Colon (tissue), 2 donors: ENCODE data around the gene CCDC73.
"Not testable (repeated sequence)": the region's sequence is repeated elsewhere in the genome, so short reads cannot be mapped to it uniquely, and the experiment has no call there.

Source experiments
- FAIRE-seq: peaks from 2 replicates; lab custom pipeline; 2012; peaks lifted over from hg19 to GRCh38; lab: Jason Lieb, UNC
- donor health status: control.
- donor health status: control.

Gene CCDC73

GRCh38 chr11:32794439-32794838 is at the start of gene CCDC73:
TSS of gene CCDC73 (minus strand) at chr11:32794662. CDS start at chr11:32760243, 34,419 bp downstream.
- no peak for FAIRE-seq

DNA sequence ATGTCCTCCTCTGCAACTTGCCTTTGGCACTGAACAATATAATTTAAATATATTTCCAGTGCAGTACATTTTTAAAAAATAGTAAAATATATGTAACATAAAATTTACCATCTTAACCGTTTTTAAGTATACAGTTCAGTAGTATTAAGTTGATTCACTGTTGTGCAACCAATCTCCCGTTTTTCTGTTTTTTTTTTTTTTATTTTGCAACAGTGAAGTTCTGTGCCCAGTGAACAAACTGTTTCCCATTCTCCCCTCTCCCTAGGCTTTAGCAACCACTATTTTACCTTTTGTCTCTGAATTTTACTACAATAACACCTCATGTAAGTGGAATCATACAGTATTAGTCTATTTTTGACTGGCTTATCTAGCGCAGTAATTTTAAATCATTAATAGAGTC is 49.1 kb upstream of the CCDC73 start:
- FAIRE-seq, result no peak

DNA sequence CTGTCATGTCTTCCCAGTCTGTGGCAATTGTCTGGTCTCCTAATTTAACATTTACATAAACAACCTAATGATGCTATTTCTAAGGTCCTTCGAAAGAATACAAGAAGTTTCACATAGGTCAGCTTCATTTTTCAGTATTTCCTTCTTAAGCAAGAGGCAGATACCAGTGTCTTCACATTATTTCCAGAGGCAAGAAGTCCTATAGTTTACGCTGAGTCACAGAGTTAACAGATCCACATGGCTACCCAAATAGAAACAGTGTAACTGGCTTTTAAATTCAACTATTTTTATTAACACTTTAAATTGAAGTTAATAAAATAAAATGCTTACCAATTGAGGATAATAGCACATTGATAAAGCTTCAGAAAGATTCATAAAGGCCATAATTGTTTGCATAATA is 46.1 kb upstream of the CCDC73 start:
- no peak for FAIRE-seq

DNA sequence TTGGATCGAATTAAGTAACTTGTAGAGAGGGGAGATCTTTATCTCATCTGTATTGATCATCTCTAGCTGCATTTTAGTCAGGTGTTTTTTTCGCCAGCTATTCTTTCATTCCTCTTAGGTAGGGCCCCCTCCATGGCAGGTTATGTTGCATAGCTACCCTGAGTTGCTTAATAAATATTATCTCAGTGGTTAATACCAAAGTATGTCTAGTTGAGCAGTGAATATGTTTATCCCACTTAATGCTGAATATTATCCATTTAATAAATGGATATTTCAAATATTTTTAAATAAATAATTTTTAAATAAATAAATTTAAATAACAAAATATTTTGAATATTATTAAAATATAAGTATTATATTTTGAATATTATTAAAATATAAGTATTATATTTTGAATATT is 44.8 kb upstream of the CCDC73 start:
- no peak for FAIRE-seq

DNA sequence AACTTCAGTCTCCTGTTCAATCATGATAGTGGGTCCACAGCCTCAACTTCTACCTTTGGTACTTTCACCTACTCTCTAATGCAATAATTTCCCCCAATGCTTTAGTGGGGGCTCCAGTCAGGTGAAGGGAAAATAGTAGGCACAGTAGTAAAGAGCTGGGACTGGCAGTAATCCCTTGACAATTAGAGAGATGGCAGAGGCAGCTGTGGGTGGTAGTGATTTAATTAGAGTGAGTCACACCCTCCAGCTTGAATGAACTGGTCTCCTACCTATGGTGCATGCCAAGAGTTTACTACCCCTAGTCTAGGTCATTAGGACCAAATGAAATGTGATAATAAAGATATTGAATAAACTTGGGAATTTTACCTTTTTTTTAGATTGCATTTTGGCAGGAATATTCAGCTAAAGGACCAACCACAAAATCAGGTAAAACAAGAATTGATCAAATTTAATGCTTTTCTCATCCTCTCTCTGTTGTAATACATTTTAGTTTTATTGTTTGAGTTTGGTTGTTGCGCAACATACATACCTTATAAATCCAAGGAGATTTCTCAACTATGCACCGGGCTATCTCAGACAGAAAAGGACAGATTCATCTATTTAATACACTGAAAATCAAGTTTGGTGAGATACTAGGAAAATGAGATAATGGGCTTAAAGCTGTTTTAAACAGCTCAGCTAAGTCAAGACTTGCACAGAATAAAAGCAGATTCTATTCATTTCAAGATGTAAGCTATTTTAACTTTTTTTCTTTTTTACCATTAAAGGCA is 44.2 kb upstream of the CCDC73 start:
- FAIRE-seq, result no peak

- FAIRE-seq, result no peak
Measured at GRCh38 chr11:32836946-32837345, 42.5 kb upstream of the CCDC73 start.

DNA sequence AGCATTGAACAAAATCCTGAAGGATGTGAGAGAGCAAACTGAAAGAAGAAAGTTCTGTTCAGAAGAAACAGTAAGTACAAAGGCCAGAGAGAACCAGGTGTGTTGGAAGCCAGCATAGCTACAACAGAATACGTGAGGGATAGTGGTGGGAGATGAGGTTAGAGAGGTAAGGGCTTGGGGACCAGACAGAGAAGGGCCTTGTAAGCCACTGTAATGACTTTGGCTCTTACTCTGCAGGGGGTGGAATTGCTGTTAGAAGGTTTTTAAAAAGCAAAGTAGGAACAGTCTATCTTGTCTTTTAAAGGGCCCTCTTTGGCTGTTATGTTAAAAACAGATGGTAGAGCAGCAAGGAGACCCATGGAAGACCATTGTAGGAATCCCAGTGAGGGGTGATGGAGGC is 39.5 kb upstream of the CCDC73 start:
- FAIRE-seq, result no peak

DNA sequence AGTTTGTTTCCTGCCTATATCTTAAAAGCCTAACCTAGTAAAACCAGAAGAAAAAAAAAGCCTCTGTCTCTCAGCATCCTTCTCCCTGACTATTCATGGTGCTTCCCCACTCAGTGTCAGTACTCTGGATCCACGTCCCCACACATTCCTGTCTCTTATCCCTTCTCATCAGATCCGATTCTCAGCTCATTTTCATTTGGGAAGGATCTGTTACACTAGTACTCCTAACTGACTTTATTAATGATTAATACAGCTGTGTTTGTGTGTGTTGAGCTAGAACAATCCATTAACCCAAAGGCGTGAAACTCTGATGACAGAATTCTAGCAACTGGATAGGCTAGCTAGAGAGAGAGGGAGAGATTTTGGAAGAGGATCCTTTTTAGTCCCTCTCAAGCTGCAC is 36.8 kb upstream of the CCDC73 start:
- no peak for FAIRE-seq

DNA sequence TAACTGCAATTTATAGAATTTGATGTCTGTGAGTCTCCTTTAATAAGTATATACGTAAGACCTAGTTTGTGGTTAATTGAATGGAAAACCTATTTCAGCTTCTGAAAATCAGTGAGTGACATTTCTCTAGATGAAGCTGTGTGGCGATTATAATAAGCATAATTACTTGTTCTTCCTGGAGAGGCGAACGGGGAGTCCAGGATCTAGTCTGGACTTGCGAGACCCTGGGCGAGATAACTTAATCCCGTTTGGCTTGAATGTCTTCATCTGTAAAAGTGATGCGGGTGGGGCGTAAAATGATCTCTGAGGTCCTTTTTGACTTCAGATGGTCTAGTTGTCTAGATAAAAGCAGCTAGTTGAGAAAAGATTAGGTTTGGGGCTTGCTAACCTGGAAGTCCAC is 36.3 kb upstream of the CCDC73 start:
- no peak for FAIRE-seq

GRCh38 chr11:32830413-32830738 is 35.9 kb upstream of the CCDC73 start:
- no peak for FAIRE-seq

DNA sequence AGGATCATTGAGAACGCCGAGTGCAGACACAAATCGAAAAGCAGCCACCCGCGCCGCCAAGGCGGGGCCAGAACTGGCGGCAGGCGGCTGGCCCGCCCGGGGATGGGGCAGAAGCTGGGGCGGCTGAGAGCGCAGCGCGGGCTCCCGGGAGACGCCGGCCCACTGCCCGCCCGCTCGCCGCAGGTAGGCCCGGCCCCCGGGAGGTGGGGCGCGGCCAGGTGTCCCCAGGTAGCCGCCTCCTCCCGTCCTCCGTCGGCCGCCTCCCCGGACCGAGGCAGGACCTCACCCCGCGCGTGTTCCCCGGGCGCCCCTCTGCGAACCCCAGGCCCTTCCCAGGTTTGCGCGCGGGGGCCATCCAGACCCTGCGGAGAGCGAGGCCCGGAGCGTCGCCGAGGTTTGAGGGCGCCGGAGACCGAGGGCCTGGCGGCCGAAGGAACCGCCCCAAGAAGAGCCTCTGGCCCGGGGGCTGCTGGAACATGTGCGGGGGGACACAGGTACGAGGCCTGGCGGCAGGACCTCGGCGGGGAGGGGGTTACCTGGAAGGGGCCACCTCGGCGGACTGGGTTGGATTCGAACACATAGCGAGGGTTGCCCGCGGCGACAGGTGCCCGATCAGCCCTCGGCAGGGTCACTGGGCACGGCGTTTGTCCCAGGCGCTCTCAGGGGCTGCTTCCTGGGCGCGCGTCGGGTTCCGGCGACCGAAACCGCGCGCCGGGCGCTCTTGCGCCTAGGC is 35.4 kb upstream of the CCDC73 start, which contains the start of gene PRRG4:
Gene PRRG4, plus strand, starts transcription at position 248 of the 733 bp plus-strand sequence. CDS start 603 bp downstream, outside the sequence.
- FAIRE-seq, result no peak

DNA sequence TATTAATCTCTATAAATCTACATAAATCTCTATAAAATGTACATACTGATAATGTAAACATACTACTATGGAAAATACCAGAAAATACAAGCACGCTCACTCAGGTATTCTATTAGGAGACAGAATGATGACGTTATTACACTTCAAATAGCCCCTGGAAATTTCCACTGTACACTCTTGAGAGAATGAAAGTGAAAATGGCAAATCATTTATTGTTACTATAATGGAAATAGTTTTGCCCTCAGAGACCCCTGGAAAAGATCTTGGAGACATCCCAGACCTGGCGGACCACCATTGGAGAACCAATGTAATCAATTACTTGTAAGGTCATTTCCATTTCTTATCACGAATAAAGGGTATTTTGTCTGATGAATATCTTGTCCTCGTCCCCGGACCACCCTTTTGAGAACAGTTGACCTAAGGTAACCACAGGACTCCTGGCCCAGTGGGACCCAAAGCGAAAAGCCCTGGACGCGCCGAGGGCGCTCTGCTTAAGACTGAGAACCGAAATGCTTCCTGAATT is 34.8 kb upstream of the CCDC73 start:
- no peak for FAIRE-seq

DNA sequence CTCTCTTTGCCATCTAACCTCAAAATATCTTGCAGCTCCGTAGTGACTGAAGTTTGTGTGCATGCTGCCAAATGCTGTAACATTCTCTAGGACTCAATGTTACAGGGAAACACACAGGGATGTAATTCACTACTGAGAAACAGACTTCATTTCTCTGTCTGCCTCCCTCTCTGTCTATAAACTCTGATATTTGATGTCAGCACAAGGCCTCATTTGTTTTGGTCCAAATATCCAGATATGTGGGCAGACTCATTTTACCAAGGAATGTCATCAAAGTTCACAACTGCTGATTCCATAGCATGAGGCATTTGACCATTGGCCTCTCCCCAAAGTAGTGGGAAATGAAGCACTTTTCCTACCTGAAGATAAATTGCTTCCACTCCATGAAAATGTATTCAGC is 32.8 kb upstream of the CCDC73 start:
- no peak for FAIRE-seq

GRCh38 chr11:32826113-32826512 is 31.7 kb upstream of the CCDC73 start:
- FAIRE-seq, result no peak

GRCh38 chr11:32823617-32824016 is 29.2 kb upstream of the CCDC73 start:
- not testable (repeated sequence) for FAIRE-seq

DNA sequence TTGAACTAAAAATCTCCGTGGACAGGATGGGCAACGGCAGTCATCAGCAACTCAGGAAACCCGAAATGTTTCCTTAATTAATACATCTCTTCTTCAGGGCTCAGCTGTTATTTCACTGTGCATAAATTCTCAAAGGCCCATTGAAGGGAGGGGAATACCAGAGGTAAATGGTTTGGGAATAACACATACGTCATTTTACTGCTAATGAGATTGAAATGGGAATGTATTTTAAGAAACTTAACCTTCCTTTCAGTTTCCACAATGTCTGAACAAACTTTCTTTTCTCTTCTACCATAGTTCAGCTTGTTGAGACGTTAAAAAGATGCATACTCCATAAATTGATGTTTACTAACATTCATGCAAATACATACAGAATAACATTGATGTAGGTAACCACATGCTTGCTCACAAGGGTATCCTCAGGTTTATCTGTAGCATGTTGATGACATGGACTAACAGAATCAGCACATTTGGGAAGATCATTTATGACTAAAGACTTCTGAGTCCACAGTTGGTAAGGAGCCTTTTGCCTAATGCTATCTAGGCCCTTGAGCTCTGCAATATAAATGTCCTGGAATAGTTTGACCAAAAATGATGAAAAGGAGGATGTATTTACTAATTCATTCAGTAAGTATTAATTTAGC is 27.6 kb upstream of the CCDC73 start:
- FAIRE-seq, result no peak

- no peak for FAIRE-seq
Measured at GRCh38 chr11:32821517-32821916, 27.1 kb upstream of the CCDC73 start.

DNA sequence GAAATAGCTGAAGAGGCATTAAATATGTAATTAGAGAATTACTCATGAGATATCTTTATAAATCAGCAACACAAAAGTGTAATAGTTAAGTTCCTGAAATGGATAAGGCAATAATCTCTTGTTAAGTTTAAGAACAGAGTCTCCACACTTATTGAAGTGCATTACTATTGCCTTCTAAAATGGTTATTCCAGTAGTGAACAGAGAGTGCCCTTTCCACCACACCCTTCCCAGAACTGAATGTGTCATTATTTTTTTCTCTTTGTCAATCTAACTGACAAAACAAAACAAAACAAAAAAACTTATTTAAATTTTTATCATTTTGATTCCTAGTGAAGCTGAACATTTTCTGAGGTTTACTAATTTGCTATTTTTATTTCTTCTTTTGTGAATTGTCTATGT is 26.0 kb upstream of the CCDC73 start:
- no peak for FAIRE-seq

DNA sequence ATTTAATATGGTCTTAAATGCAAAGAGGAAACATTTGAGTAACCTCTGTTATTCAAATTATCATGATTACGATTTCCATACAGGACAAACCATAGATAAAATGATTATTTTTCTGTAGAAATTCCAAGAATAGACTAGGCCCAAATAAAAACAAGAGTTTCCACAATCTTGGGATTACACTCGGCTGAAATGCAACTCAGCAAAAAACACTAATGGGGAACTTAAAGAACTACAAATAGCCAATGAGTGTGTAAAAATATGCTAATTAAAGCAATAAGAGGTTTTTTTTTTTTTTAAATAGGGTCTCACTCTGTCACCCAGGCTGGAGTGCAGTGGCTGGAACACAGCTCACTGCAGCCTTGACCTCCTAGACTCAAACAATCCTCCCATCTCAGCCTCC is 24.7 kb upstream of the CCDC73 start:
- no peak for FAIRE-seq

- no peak for FAIRE-seq
Measured at GRCh38 chr11:32817852-32818183, 23.4 kb upstream of the CCDC73 start.

DNA sequence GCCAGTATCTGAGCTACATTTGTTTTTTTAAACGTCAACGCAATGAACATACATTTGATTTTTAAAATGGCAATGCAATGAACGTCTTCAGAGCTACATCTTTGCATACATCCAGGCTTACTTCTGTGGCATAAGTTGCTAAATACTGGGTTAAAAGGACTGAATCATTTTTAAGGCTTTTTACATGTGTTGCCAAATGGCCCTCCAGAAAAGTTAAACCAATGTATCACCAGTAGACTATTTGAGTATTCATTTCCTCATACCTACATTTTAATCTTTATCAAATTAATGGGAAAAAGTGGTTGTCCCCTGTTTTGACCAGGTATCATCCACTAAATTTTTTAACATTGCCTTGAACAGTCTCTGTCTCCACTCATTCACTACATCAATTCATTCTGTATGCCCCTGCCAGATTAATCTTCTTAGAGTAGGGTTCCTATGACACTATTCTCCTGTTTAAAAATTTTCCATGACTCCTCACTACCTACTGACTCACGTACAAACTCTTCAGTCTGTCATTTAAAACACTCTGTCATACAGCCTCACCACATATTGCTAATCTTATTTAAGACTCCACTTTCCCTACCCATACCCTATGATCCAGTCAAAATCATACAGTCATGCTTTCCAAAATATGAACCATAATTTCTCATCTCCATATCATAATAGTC is 22.9 kb upstream of the CCDC73 start:
- no peak for FAIRE-seq

DNA sequence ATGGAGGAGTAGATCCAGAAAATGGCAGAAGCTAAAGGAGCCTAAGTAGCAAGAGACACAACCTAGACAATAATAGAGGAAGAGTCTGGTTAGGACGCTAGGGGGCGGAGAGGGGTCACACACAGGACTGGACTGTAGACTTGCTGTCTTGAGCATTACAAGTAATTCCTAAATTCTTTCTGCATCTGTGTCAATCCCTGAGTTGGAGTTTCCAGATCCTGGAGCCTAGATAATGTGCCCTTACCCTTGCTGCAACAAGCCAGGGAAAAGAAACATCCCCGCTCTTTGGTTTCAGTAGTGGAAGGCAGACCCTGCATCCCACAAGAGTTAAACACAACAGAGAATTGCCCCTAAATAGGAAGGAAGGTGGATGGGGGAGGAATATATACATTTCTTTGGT is 14.9 kb upstream of the CCDC73 start:
- FAIRE-seq, result no peak

DNA sequence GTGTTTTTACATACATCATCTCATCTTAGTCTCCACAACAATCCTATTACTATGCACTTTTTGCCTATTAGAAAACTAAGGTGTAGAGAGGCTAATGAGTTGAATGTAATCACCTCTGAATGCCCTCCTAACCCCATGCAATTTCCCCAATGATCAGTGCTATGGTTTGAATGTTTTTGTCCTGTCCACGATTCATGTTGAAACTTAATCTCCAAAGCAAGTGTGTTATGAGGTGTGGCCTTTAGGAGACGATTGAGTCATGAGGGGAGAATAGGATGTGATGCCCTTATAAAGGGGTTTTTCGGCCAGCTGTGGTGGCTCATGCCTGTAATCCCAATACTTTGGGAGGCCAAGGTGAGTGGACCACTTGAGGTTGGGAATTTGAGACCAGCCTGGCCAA is 2.0 kb upstream of the CCDC73 start:
- FAIRE-seq, result no peak
